Loucy (cell line): Measurements from ENCODE around the gene SLC25A21.

Experiments
- CTCF ChIP-seq: fragments of 200-600 bp; sonication (generic); conservative IDR thresholded peaks from 2 replicates; pipeline ENCODE4 v1.5.1; 2014; ENCODE audit warnings: mild to moderate bottlenecking, antibody characterized with exemption, low read length
- EZH2phosphoT487 ChIP-seq: fragments of 200-600 bp; IDR thresholded peaks from 2 replicates; pipeline ENCODE4 v1.6.1; 2018; ENCODE audit warnings: antibody characterized with exemption, mild to moderate bottlenecking, moderate library complexity, borderline replicate concordance

DNA sequence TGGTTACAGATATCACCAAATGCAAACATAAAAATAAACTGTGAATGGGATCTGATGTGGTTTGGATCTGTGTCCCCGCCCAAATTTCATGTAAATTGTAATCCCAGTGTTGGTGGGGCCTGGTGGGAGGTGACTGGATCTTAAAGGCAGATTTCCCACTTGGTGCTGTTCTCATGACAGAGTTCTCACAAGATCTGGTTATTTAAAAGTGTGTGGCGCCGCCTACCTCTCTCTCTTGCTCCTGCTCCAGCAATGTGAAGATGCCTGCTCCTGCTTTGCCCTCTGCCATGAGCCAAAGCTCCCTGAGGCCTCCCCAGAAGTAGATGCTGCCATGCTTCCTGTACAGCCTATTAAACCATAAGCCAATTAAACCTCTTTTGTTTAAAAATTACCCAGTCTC lies 47.8 kb downstream of the SLC25A21 start:
- TF ChIP-seq CTCF, result no peak
- no peak for TF ChIP-seq EZH2phosphoT487
